Right ventricle myocardium superior (tissue), 1 donor: Measurements from ENCODE around the gene RFX8. TPM values are rescaled to one million over a fixed set of nuclear protein-coding genes. Genes with fewer than 3 reads are reported as not detected.
"Not testable (repeated sequence)": the region's sequence is repeated elsewhere in the genome, so short reads cannot be mapped to it uniquely, and the experiment has no call there.

Experiments used
- ATAC-seq: fragments of 200-7000 bp; cut with Tn5 transposase; one replicate; pipeline ENCODE4 v1.9.1; 2020; ENCODE audit warnings: mild to moderate bottlenecking; ENCODE audit not compliant: poor library complexity
- DNase-seq: peaks from one replicate; pipeline ENCODE4 v3.0.0-alpha.2; 2020
- intact Hi-C: fragments of 100-400 bp; cut with DNase I; formaldehyde crosslinking; loops from one replicate; pipeline ENCODE4 v1.11.2; 2022
- total RNA-seq: library from RNA; stranded (reverse); fragmentation: NEBNext Ultra II Directional; extraction: Animal tissue kit (Norgen Biotek cat#: 25700); gene quantifications from one replicate; pipeline ENCODE4 v1.2.1, GENCODE V29; 2021
- donor health status: DM: no; HTN: yes; CAD: no; lungs with severe emphysema.

Gene RFX8
- total RNA-seq, 1 donor from 2014 or later: not detected

- DNase-seq (no peak), ATAC-seq (no peak)
- intact Hi-C loops: no loop called here
Observed at GRCh38 chr2:101364878-101365277, 110.0 kb downstream of the RFX8 start.

DNA sequence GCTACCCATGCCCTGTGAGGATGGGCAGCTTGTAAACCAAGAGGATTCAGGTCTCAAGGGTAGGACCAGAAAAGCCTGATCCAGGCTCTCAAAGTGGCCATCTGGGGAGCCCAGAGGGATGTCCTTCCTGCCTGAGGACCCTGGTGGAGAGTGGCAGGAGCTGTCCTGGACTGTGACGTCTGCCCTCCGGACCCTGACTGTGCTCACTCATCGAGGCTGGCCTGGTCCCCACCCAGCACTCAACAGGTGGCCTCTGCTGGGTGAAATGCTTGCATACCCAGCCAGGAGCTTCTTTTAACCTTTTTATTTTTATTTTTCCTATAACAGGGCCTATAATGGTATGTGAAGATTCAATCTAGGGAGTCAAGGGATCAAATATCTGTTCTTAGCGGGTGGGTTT lies 112.1 kb downstream of the RFX8 start:
- ATAC-seq (no peak), DNase-seq (no peak)
- intact Hi-C loops: no loop called here

DNA sequence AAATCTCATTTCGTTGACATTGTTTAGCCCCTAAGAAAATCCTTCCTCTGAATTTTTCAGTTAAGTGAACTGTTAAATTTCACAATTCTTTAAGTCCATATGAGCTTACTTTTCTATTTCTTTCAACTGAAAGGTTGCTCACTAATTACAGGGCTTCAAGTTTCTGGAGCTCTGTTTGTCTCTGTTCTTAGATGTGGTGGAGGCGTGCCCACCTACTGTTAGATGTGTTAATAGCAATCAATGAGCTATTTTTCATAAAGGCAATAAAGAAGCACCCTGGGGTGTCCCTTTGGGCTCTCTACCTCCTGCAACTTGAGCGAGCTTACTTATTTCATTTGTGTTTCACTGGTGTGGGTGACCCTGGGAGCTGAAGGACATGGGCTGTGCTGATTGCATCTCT lies 112.6 kb downstream of the RFX8 start:
- intact Hi-C loops: no loop called here
- no peak for ATAC-seq
- no peak for DNase-seq

DNA sequence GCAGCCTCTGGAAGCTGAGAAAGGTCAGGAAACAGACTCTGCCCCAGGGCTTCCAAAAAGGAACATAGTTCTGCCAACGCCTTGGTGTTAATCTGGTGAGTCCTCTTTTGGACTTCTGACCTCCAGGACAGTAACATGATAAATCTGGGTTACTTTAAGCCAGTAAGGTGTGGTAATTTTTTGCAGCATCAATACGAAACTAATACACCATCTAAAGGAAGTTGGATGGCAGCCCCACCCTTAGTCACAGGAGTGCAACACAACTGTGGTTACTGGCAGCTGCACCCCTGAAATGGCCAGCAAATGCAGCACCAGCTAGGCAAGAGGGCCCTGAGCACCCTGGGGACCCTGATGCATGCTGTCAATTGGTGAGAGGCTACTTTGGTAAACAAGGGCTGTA lies 113.4 kb downstream of the RFX8 start:
- DNase-seq: no peak
- no peak for ATAC-seq
- intact Hi-C loops: no loop called here

DNA sequence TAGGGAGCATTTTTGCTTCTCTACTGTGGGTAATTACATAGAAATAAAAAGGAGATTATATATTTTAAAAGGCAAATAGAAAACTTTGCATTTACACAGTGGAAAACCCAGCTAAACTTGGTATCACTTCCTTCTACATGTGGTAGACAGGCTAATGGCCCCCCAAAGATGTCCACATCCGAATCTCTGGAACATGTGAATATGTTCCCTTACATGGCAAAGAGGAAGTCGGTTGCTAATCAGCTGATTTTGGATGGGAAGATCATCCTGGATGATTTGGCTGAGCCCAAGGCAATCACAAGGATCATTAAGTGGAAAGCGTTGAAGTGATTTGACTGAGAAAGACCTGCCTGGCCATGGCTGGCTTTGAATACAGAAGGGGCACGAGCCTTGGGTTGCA lies 113.8 kb downstream of the RFX8 start:
- ATAC-seq: no peak
- intact Hi-C loops: no loop called here

DNA sequence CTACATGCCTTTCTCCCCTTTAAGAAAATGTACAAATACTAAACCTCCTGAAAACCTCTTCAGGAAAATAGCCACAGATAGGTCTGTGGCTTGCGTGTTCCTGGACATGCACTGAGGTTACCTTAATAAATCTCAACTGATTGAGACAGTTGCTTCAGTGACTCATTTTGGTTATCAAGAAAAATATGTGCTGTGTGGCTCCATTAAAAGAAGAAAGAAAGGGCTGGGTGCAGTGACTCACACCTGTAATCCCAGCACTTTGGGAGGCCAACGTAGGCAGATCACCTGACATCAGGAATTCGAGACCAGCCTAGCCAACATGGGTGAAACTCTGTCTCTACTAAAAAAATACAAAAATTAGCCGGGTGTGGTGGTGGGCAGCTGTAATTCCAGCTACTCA lies 114.7 kb downstream of the RFX8 start:
- DNase-seq (no peak), ATAC-seq (no peak)
- intact Hi-C loops: no loop called here

More for the DNA sequence above, 113.8 kb downstream of the RFX8 start:
- no peak for DNase-seq

GRCh38 chr2:101359410-101359954 lies 115.4 kb downstream of the RFX8 start:
- intact Hi-C loops: no loop called here
- ATAC-seq (no peak), DNase-seq (no peak)

GRCh38 chr2:101357376-101357775 lies 117.5 kb downstream of the RFX8 start:
- DNase-seq: no peak
- intact Hi-C loops: no loop called here
- ATAC-seq: no peak

GRCh38 chr2:101356521-101356920 lies 118.4 kb downstream of the RFX8 start:
- DNase-seq (no peak), ATAC-seq (no peak)
- intact Hi-C loops: no loop called here

DNA sequence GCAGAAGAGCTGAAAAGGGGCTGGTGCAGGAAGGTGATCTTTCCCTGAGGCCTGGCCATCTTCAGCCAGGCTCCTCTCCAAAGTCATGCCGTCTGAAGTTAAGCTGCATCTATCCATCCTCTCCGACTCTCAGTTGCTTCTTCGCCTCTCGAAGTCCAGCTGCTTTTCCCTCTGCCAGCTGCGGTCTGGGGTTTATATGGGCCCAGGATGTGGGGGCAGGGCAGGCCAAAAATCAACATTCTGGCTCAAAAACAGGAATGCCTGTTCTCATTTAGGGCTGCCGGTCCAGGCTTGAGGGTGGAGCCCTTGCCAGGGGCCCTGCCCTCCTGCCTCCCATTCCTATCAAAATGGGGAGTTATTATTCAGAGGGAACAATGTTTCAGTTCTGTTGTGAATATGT lies 118.9 kb downstream of the RFX8 start:
- ATAC-seq (no peak), DNase-seq (no peak)
- intact Hi-C loops: no loop called here

GRCh38 chr2:101355401-101356054 lies 119.4 kb downstream of the RFX8 start:
- ATAC-seq: no peak
- intact Hi-C loops: no loop called here
- DNase-seq: no peak

GRCh38 chr2:101354420-101355311 lies 120.2 kb downstream of the RFX8 start:
- intact Hi-C loops: no loop called here
- ATAC-seq (no peak), DNase-seq (no peak)

DNA sequence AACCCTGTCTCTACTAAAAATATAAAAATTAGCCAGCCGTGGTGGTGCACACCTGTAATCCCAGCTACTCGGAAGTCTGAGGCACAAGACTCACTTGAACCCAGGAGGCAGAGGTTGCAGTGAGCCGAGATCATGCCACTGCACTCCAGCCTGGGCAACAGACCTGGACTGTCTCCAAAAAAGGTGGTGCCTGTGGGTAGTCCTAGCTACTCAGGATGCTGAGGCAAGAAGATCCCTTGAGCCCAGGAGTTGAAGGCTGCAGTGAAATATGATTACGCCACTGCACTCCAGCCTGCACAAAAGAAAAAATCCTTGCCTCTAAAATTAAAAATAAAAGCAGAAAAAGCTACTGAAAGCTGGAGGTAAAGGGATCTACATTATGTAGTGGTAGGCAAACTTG lies 122.3 kb downstream of the RFX8 start:
- intact Hi-C loops, DNase-seq, ATAC-seq: not testable (repeated sequence)

GRCh38 chr2:101351207-101351606 lies 123.7 kb downstream of the RFX8 start:
- ATAC-seq (no peak), DNase-seq (no peak)
- intact Hi-C loops: no loop called here

GRCh38 chr2:101349893-101350662 lies 124.8 kb downstream of the RFX8 start:
- intact Hi-C loops: loop anchor here (10.0 kb wide), 1 partner anchor 485 kb away; no protein-coding TSS in a partner anchor
- ATAC-seq: no peak
- DNase-seq: no peak

GRCh38 chr2:101348883-101349282 lies 126.0 kb downstream of the RFX8 start:
- no peak for DNase-seq
- no peak for ATAC-seq
- intact Hi-C loops: loop anchor here (10.0 kb wide), 1 partner anchor 486 kb away; no protein-coding TSS in a partner anchor
